NCI-H1092 (cell line): Measurements from ENCODE around the gene RTKN2.
A peak's percentile ranks its signal among the peaks of the same experiment; 100 is the strongest.
"Not testable (repeated sequence)": the region's sequence is repeated elsewhere in the genome, so short reads cannot be mapped to it uniquely, and the experiment has no call there.

Source experiments
- DNase-seq: peaks from one replicate; lab custom pipeline; 2025; lab: John Stamatoyannopoulos, UW

Gene RTKN2

DNA sequence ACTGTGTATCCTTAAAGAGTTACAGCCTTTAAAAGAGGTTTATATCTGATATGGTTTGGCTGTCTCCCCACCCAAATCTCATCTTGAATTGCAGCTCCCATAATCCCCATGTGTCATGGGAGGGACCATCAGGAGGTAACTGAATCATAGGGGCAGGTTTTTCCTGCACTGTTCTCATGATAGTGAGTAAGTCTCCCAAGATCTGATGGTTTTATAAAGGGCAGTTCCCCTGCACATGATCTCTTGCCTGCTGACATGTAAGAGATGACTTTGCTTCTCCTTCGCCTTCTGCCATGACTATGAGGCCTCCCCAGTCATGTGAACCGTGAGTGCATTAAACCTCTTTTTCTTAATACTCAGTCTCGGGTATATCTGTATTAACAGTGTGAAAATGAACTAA lies 9.7 kb downstream of the RTKN2 start:
- DNase-seq = no peak

DNA sequence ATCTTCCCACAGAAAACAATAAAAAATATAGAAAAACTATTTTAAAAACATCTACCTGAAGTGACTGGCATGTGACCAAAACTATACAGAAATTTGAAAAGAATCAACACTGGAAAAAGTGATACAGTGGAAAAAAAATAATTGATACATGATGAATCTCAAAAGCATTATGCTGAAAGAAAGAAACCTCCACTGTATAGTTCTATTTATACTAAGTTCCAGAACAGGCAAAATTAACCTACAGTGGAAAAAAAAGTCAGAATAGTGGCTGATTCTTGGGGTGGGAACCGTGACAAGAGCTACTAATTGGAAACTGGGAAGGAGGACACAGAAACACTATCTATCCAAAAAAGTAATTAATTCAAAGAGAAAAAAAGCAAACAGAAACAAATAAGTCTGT lies 14.9 kb downstream of the RTKN2 start:
- no peak for DNase-seq

DNA sequence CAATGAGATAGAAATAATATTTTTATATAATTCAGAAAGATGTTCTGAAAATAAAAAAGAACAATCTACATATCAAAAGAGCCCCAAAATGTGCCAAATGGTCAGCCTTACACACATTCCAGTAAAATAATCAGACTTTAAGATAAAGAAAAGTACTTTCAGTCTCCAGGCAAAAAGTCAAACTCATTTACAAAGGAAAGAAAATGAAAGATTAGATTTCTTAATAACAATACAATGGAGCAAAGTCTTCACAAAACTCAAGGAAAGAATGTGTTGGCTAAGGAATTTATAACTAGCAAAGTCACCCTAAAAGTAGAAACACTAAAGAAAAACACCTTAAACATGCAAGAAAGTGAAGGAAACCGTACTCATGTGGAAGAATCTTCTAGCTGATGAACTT lies 16.6 kb downstream of the RTKN2 start:
- no peak for DNase-seq

GRCh38 chr10:62250594-62251198 lies 17.9 kb downstream of the RTKN2 start:
- no peak for DNase-seq

GRCh38 chr10:62249957-62250356 lies 18.7 kb downstream of the RTKN2 start:
- DNase-seq = no peak

- DNase-seq = no peak
Observed at GRCh38 chr10:62248465-62248864, 20.2 kb downstream of the RTKN2 start.

GRCh38 chr10:62244785-62245467 lies 23.7 kb downstream of the RTKN2 start:
- DNase-seq = peak; percentile 48

DNA sequence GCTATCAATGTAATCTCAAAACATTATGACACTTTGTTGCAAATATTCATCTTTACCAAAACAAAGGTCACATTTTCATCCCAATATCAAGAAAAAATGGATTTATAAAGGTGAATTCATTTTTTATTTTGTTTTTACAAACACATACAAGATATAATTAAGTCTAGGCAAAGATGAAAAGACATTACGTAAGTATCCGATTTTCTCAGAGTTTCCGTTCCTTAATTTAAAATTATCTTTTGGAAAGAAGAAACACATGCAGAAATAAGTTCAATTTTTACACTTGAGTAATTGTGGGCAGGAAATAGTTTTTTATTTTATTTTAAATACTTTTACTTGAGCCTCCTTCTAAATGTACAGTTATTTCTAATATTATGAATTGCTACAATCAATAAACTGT lies 24.6 kb downstream of the RTKN2 start:
- DNase-seq = no peak

DNA sequence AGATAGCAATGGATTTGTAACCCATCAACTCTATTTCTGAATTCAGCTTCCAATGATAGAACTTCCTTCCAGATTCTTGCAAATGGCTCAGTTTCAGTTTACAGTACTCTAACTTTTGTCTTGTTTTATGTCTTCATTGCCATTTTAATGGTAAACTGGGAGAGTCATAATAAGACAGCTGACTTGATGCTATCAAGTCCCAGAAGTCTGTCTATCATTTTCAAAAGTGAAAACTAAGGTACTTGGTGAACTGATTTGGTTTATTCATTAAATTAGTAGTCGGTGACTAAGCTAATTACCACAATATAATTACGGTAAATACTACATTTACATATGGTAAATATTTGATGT lies 25.0 kb downstream of the RTKN2 start:
- no peak for DNase-seq

DNA sequence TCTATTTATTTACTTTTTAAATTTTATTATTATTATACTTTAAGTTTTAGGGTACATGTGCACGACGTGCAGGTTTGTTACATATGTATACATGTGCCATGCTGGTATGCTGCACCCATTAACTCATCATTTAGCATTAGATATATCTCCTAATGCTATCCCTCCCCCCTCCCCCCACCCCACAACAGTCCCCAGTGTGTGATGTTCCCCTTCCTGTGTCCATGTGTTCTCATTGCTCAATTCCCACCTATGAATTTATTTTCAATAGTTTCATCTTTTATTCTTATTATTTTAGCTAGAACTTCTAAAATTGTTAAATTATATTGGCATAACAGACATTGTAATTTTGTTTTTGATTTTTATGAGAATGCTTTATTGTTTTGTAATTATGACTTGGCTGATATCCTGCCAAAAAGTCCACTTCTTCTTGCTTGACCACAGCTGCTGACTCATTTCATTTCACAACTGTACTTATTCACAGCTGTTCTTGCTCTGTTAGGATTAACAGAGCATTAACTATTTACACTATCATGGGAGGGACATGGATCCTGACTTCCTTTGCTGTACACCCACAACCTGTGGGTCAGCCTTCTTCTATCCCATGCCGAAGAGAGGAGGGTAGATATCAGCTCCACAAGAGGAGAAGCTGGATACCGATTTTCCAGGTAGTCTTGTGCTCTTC lies 25.5 kb downstream of the RTKN2 start:
- DNase-seq = not testable (repeated sequence)

DNA sequence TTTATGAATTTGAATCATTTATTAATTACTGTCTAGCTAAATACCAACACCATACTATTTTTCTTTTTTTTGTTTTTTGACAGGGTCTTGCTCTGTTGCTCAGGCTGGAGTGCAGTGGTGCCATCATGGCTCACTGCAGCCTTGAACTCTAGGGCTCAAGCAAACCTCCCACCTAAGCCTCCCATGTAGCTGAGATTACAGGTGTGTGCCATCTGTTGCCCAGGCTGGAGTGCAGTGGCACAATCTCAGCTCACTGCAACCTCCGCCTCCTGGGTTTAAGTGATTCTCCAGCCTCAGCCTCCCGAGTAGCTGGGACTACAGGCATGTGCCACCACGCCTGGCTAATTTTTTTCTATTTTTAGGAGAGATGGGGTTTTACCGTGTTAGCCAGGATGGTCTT lies 27.1 kb downstream of the RTKN2 start:
- DNase-seq = not testable (repeated sequence)

DNA sequence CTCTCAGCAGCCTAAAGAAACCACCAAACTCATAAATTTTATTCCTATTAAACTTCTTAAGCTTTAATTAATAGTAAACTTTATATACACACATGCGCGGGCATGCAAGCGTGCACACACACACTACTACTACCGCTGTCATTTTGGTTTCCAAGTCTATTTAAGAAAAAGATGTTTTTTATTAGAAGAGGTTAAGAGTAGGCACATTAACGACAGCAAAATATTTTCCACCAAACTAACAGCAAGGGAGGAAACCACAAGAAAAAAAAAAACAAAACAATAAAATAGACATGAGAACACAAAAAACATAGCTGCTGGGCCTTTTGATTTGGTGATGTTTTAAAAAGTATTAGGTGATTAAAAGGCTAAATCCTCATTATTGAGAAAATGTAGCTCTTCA lies 28.6 kb downstream of the RTKN2 start:
- no peak for DNase-seq

DNA sequence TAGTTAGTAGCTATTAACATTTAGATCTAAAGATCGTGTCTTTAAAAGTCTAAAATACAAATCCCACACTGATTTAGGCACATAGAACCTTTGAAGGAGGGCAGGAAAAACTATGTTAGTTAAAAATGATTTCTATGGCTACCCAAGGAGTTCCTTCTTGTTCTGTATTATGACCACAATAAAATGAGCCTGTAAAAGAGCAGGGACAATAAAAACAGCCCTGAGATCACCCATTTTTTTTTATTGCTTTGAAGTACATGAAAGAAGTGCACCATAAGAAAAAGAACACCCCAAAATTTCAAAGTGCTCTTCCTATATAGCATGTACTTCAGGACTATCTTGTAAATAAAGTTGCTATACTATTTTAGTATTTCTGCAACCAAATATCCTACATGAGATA lies 29.8 kb downstream of the RTKN2 start:
- DNase-seq = no peak

GRCh38 chr10:62237966-62238365 lies 30.7 kb downstream of the RTKN2 start:
- DNase-seq = no peak

- no peak for DNase-seq
Observed at GRCh38 chr10:62237506-62237905, 31.1 kb downstream of the RTKN2 start.

GRCh38 chr10:62234077-62234605 lies 34.5 kb downstream of the RTKN2 start:
- DNase-seq = no peak

DNA sequence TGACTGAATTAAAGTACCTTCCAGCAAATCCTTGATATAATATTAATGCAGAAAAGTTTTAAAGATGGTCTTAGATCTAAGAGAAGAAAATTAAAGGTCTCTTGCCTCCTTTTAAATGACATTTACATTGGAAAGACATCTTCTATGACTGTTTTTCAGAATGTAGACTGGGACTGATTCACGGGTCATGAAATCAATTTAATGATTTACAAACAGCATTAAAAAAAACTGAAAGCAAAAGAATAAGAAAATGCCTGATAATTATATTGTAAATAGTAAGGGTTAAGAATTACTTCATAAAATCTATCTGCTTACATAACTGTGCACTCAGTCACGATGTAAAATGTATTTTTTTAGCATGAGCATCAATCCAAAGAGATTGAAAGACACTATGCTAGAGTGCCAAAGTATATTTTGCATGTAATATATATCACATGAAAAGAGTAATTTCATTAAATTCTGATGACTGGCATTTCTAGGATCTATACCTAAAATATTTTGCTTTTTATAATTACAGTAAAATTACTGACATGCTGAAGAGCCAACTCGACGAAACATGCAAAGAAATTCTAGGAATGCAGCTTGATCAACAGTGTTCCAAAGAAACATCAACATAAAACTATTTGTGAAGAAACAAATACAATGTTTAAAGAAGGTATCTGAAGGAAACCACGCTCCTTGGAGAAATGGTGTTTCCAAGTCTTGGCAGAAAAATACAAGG lies 35.1 kb downstream of the RTKN2 start:
- no peak for DNase-seq

DNA sequence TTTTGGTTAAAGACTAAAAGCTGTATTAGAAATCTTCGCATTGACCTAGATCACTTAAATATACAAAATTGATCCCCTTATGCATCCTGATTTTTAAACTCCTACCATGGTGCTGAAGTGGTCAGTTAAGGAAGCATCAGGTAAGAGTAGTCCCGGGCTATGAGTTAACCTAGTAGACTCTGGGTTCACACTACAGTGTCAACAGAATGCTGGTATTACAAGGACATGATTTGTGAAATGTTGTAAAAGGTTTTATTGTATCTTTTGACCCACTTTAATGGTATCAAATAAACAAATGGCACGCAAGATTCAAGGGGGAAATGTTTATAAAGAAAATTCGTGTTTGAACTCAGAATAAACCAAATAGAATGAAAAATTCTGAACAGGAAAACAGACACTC lies 36.8 kb downstream of the RTKN2 start:
- DNase-seq = no peak

DNA sequence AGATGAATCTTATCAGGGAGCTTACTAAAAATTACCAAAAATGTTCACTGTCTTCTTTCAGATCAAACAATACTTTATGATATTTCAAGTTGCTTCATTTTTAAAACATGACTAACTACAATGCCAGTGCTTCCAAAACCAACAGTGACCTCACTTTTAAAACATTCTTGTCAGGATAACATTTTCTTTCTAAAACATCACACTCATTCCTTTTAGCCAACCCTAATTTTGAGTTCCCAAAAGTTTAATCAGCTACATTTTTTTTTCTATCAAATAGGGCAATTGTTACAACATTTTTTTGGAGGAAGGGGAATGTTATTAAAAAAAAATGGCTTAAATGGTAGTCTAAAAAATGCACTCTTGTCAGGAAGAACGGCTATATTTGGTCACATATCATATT lies 37.3 kb downstream of the RTKN2 start:
- DNase-seq = no peak

DNA sequence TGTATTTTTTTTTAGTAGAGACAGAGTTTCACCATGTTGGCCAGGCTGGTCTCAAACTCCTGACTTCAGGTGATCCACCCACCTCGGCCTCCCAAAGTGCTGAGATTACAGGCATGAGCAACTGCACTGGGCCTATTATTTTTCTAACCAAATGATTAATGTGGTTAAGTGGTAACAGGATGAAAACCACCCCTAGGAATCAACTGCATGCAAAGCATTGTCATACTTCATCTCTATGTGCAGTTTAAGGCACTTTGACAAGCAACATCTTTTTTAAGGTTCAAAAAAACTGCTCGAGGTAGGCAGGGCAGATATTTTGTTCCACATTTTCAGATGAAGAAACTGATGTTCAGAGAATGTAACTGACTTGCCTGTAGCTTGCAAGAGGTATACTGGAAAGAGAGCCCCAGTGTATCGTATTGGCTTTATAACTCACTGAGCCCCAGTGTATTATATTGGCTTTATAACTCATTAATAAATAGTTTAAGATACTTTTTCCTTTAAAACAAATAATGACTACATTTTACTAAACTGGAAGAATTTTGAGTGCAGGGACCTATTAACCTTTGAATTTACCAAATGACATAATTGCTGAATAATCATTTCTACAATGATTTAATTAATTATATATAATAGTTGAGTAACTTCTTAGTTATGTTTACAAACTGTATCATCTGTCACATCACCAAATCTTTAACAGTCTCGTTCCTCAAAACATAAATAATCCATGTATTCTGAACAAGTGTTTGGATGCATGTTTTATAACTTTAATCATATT lies 38.1 kb downstream of the RTKN2 start:
- DNase-seq = no peak

DNA sequence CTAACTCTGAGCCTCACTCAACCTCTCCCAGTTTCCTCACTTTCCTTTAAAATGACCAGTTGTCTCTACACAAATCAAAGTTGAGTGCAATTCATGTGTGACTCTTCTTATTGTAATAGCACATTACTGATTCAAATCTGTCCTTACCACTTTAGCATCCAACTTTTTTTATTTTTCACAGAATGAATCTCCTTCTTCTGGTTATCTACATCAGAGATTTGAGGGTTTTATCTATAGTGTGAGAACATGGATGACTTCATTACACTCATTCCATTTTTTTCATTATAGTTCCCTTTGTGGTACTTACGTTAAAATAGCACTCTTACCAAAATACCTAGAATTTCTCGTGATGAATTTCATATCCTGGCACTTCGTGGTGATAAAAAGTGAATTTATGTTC lies 43.3 kb downstream of the RTKN2 start:
- no peak for DNase-seq

DNA sequence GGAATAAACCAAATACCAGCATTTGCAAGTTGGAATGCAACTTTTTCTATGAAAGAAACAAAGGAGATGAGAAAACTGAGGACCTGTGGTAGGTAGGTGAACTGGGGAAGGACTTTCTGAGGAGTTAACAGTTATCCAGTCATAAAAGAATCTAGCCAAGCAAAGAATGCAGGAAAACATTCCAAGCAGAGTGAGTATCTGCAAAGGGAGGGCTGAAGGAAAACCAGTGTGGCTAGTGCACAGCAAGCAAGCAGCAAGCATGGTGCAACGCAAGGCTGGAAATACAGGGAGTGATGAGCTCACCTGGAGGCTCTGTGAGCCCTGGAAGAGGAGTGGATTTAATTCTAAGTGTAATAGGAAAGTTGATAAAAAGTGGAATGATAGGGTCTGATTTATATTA lies 44.0 kb downstream of the RTKN2 start:
- no peak for DNase-seq
